Measurements from ENCODE around the gene GRIP2.
A peak's percentile ranks its signal among the peaks of the same experiment; 100 is the strongest.

The GRIP2 gene

GRCh38 chr3:14550651-14551611, 10.8 kb upstream of the GRIP2 start:
- H3K27me3 ChIP-seq (ENCODE audit: insufficient read depth, low read length): no peaks in the 10 kb centered on the region
- H4K91ac ChIP-seq (ENCODE audit: low read depth, low read length): no peak overlapping the region
- H2BK120ac ChIP-seq (ENCODE audit: insufficient read depth, low read length, poor library complexity): no peak overlapping the region
- H3K23ac ChIP-seq (ENCODE audit: low read length): no peak overlapping the region
- no peak overlapping the region for H3K4me2 ChIP-seq (ENCODE audit: low read length)
- H2BK5ac ChIP-seq (ENCODE audit: low read depth, low read length, poor library complexity): no peak overlapping the region
- H3K4me1 ChIP-seq (ENCODE audit: control insufficient read depth in 1 of 2, insufficient read depth in 2 of 2, low read length in 2 of 2): peaks cover 6 to 17% of the 10 kb centered on the region in 2 experiments
- H3K9me3 ChIP-seq (ENCODE audit: insufficient read depth, low read depth, low read length): no peaks in the 10 kb centered on the region
- no peak overlapping the region for H3K27ac ChIP-seq (ENCODE audit: low read depth, low read length)
- H3K4ac ChIP-seq (ENCODE audit: low read depth, low read length): no peak overlapping the region
- no peaks in the 10 kb centered on the region for H3K79me1 ChIP-seq (ENCODE audit: low read length)
- H2AFZ ChIP-seq (ENCODE audit: insufficient read depth, low read length, poor library complexity): no peak overlapping the region
- H3K18ac ChIP-seq (ENCODE audit: low read length): no peak overlapping the region
- H2BK12ac ChIP-seq (ENCODE audit: low read length): no peak overlapping the region
- no peak overlapping the region for H3K9ac ChIP-seq (ENCODE audit: low read length)
- no peaks in the 10 kb centered on the region for H3K79me2 ChIP-seq (ENCODE audit: control insufficient read depth, insufficient read depth, low read length, poor library complexity)
- no peak overlapping the region for H4K12ac ChIP-seq (ENCODE audit: low read depth, low read length)
- no peaks in the 10 kb centered on the region for H3K36me3 ChIP-seq (ENCODE audit: control insufficient read depth in 1 of 2, insufficient read depth in 2 of 2, low read length in 2 of 2)
- no CpG with 5 or more reads among the region's 24 CpGs for WGBS (ENCODE audit: extremely low coverage, insufficient coverage, insufficient read length)
- H3K14ac ChIP-seq (ENCODE audit: low read length): no peak overlapping the region
- H3K4me3 ChIP-seq (ENCODE audit: low read depth, low read length): no peak overlapping the region
- no peak overlapping the region for H4K8ac ChIP-seq (ENCODE audit: low read depth, low read length)
- no peak for DNase-seq
- H2AK5ac ChIP-seq (ENCODE audit: low read length): no peak overlapping the region

GRCh38 chr3:14550181-14550580, 10.0 kb upstream of the GRIP2 start:
- no CpG with 5 or more reads among the region's 6 CpGs for WGBS (ENCODE audit: extremely low coverage, insufficient coverage, insufficient read length)

GRCh38 chr3:14549256-14549919, 9.2 kb upstream of the GRIP2 start:
- H3K9ac ChIP-seq (ENCODE audit: low read length): no peak overlapping the region
- no peak overlapping the region for H2BK12ac ChIP-seq (ENCODE audit: low read length)
- H3K9me3 ChIP-seq (ENCODE audit: insufficient read depth, low read depth, low read length): no peaks in the 10 kb centered on the region
- WGBS (ENCODE audit: extremely low coverage, insufficient coverage, insufficient read length): no CpG with 5 or more reads among the region's 8 CpGs
- no peak overlapping the region for H2BK120ac ChIP-seq (ENCODE audit: insufficient read depth, low read length, poor library complexity)
- no peak overlapping the region for H4K12ac ChIP-seq (ENCODE audit: low read depth, low read length)
- H3K4me3 ChIP-seq (ENCODE audit: low read depth, low read length): no peak overlapping the region
- no peak overlapping the region for H3K23ac ChIP-seq (ENCODE audit: low read length)
- H3K36me3 ChIP-seq (ENCODE audit: control insufficient read depth in 1 of 2, insufficient read depth in 2 of 2, low read length in 2 of 2): no peaks in the 10 kb centered on the region
- H3K27ac ChIP-seq (ENCODE audit: low read depth, low read length): no peak overlapping the region
- no peak overlapping the region for H3K4me2 ChIP-seq (ENCODE audit: low read length)
- H3K79me2 ChIP-seq (ENCODE audit: control insufficient read depth, insufficient read depth, low read length, poor library complexity): no peaks in the 10 kb centered on the region
- no peak overlapping the region for H3K14ac ChIP-seq (ENCODE audit: low read length)
- no peak overlapping the region for H4K8ac ChIP-seq (ENCODE audit: low read depth, low read length)
- DNase-seq: peak in 1 of 2 donors; percentile 20
- no peak overlapping the region for H3K4ac ChIP-seq (ENCODE audit: low read depth, low read length)
- H4K91ac ChIP-seq (ENCODE audit: low read depth, low read length): no peak overlapping the region
- H3K4me1 ChIP-seq (ENCODE audit: control insufficient read depth in 1 of 2, insufficient read depth in 2 of 2, low read length in 2 of 2): peaks cover 2 to 5% of the 10 kb centered on the region in 2 experiments
- no peaks in the 10 kb centered on the region for H3K79me1 ChIP-seq (ENCODE audit: low read length)
- no peak overlapping the region for H3K18ac ChIP-seq (ENCODE audit: low read length)
- no peaks in the 10 kb centered on the region for H3K27me3 ChIP-seq (ENCODE audit: insufficient read depth, low read length)
- no peak overlapping the region for H2BK5ac ChIP-seq (ENCODE audit: low read depth, low read length, poor library complexity)
- no peak overlapping the region for H2AK5ac ChIP-seq (ENCODE audit: low read length)
- H2AFZ ChIP-seq (ENCODE audit: insufficient read depth, low read length, poor library complexity): no peak overlapping the region

More at GRCh38 chr3:14550181-14550580, 10.0 kb upstream of the GRIP2 start:
- Histone ChIP-seq H3K27ac (ENCODE audit: low read depth, low read length) (no peak overlapping the region), H3K9me3 (ENCODE audit: insufficient read depth, low read depth, low read length) (no peaks in the 10 kb centered on the region), H2AFZ (ENCODE audit: insufficient read depth, low read length, poor library complexity) (no peak overlapping the region), H3K79me1 (ENCODE audit: low read length) (no peaks in the 10 kb centered on the region), H2BK120ac (ENCODE audit: insufficient read depth, low read length, poor library complexity) (no peak overlapping the region), H3K27me3 (ENCODE audit: insufficient read depth, low read length) (no peaks in the 10 kb centered on the region), H3K4me3 (ENCODE audit: low read depth, low read length) (no peak overlapping the region), H3K14ac (ENCODE audit: low read length) (no peak overlapping the region), H3K4me2 (ENCODE audit: low read length) (no peak overlapping the region), H3K23ac (ENCODE audit: low read length) (no peak overlapping the region), H3K36me3 (ENCODE audit: control insufficient read depth in 1 of 2, insufficient read depth in 2 of 2, low read length in 2 of 2) (no peaks in the 10 kb centered on the region), H4K8ac (ENCODE audit: low read depth, low read length) (no peak overlapping the region), H3K4me1 (ENCODE audit: control insufficient read depth in 1 of 2, insufficient read depth in 2 of 2, low read length in 2 of 2) (peaks cover 6 to 10% of the 10 kb centered on the region in 2 experiments), H3K4ac (ENCODE audit: low read depth, low read length) (no peak overlapping the region), H2AK5ac (ENCODE audit: low read length) (no peak overlapping the region), H2BK12ac (ENCODE audit: low read length) (no peak overlapping the region), H2BK5ac (ENCODE audit: low read depth, low read length, poor library complexity) (no peak overlapping the region), H3K18ac (ENCODE audit: low read length) (no peak overlapping the region), H3K9ac (ENCODE audit: low read length) (no peak overlapping the region), H3K79me2 (ENCODE audit: control insufficient read depth, insufficient read depth, low read length, poor library complexity) (no peaks in the 10 kb centered on the region), H4K12ac (ENCODE audit: low read depth, low read length) (no peak overlapping the region), H4K91ac (ENCODE audit: low read depth, low read length) (no peak overlapping the region)
- DNase-seq: no peak

- H3K79me1 ChIP-seq (ENCODE audit: low read length): no peaks in the 10 kb centered on the region
- no peak overlapping the region for H2BK120ac ChIP-seq (ENCODE audit: insufficient read depth, low read length, poor library complexity)
- H3K4me3 ChIP-seq (ENCODE audit: low read depth, low read length): no peak overlapping the region
- H3K9me3 ChIP-seq (ENCODE audit: insufficient read depth, low read depth, low read length): no peaks in the 10 kb centered on the region
- H2AFZ ChIP-seq (ENCODE audit: insufficient read depth, low read length, poor library complexity): no peak overlapping the region
- no peak overlapping the region for H2BK12ac ChIP-seq (ENCODE audit: low read length)
- peaks cover 2% of the 10 kb centered on the region in 2 experiments for H3K4me1 ChIP-seq (ENCODE audit: control insufficient read depth in 1 of 2, insufficient read depth in 2 of 2, low read length in 2 of 2)
- DNase-seq: peak; percentile 38 to 70
- H3K9ac ChIP-seq (ENCODE audit: low read length): no peak overlapping the region
- H4K91ac ChIP-seq (ENCODE audit: low read depth, low read length): no peak overlapping the region
- H3K4ac ChIP-seq (ENCODE audit: low read depth, low read length): no peak overlapping the region
- H2AK5ac ChIP-seq (ENCODE audit: low read length): no peak overlapping the region
- H3K14ac ChIP-seq (ENCODE audit: low read length): no peak overlapping the region
- no peak overlapping the region for H3K23ac ChIP-seq (ENCODE audit: low read length)
- H3K36me3 ChIP-seq (ENCODE audit: control insufficient read depth in 1 of 2, insufficient read depth in 2 of 2, low read length in 2 of 2): no peaks in the 10 kb centered on the region
- no peak overlapping the region for H3K18ac ChIP-seq (ENCODE audit: low read length)
- no peak overlapping the region for H3K4me2 ChIP-seq (ENCODE audit: low read length)
- WGBS (ENCODE audit: extremely low coverage, insufficient coverage, insufficient read length): no CpG with 5 or more reads among the region's 12 CpGs
- no peaks in the 10 kb centered on the region for H3K27me3 ChIP-seq (ENCODE audit: insufficient read depth, low read length)
- no peak overlapping the region for H4K8ac ChIP-seq (ENCODE audit: low read depth, low read length)
- H3K79me2 ChIP-seq (ENCODE audit: control insufficient read depth, insufficient read depth, low read length, poor library complexity): no peaks in the 10 kb centered on the region
- H2BK5ac ChIP-seq (ENCODE audit: low read depth, low read length, poor library complexity): no peak overlapping the region
- no peak overlapping the region for H3K27ac ChIP-seq (ENCODE audit: low read depth, low read length)
- no peak overlapping the region for H4K12ac ChIP-seq (ENCODE audit: low read depth, low read length)
These were observed 8.2 kb upstream of the GRIP2 start for GRCh38 chr3:14548321-14548729.
